ENCODE data around the gene ADAM12. TPM values are rescaled to one million over a fixed set of nuclear protein-coding genes. Genes with fewer than 3 reads are reported as not detected.

Gene ADAM12
- total and polyA plus RNA-seq, 12 donors, result 0.08 to 3.9 (median 0.53) TPM

DNA sequence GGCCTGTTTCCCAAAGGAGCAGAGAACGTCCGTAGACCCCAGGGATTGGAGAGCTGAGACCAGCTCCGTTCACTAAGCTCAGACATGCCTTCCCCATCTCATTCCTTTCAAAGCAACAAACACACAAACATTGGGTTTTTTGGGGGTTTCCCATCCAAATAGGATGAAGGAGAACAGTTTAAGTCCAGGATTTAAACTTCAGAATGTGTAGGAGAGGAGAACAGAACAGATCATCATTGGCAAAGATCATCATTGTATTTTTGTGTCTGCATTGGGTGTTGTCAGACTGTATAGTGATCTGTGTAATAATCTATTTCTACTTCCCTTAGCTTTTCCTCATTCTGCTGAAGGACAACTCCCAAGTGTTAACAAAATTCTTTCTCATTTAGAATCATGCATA lies 314.0 kb downstream of the ADAM12 start:
- H3K9me3 ChIP-seq (replicated peaks in 1 of 3), result no peaks in the 10 kb centered on the region
- no peaks in the 10 kb centered on the region for H3K36me3 ChIP-seq (replicated peaks in 1 of 2)
- no peak for DNase-seq
- H3K4me3 ChIP-seq, result no peak overlapping the region
- TF ChIP-seq, protein P1, sequence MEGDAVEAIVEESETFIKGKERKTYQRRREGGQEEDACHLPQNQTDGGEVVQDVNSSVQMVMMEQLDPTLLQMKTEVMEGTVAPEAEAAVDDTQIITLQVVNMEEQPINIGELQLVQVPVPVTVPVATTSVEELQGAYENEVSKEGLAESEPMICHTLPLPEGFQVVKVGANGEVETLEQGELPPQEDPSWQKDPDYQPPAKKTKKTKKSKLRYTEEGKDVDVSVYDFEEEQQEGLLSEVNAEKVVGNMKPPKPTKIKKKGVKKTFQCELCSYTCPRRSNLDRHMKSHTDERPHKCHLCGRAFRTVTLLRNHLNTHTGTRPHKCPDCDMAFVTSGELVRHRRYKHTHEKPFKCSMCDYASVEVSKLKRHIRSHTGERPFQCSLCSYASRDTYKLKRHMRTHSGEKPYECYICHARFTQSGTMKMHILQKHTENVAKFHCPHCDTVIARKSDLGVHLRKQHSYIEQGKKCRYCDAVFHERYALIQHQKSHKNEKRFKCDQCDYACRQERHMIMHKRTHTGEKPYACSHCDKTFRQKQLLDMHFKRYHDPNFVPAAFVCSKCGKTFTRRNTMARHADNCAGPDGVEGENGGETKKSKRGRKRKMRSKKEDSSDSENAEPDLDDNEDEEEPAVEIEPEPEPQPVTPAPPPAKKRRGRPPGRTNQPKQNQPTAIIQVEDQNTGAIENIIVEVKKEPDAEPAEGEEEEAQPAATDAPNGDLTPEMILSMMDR (IDR thresholded peaks at IDR 0.05), result no peak
- no peak for TF ChIP-seq POLR2A (IDR thresholded peaks at IDR 0.05)
- H3K27ac ChIP-seq, result no peak overlapping the region
- intact Hi-C loops (cut with DNase I), result no loop called here
- H3K27me3 ChIP-seq, result no peaks in the 10 kb centered on the region
- WGBS, 4 donors, result 71 to 85% (median 83%) methylated on average over 3 of the region's 3 CpGs
- no peaks in the 10 kb centered on the region for H3K4me1 ChIP-seq (replicated peaks in 1 of 2)

DNA sequence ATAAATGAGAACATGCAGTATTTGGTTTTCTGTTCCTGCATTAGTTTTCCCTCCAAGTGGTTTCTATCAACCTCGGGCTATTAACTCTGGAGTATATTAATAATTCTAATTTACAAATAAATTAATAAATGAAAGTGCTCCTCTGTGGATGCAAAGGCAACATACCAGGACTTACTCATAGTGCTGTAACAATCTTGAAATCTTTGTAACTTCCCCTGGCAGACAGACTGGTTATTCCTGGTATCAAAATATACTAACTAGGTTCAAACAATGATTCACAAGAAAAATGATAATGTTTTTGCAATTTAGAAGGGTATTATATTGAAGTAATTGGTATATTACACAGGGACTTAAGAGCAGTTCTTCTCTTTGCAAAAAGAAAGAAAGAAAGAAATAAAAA lies 314.7 kb downstream of the ADAM12 start:
- WGBS, 4 donors, result 71 to 87% (median 78%) methylated on average over 1 of the region's 1 CpG
- no peaks in the 10 kb centered on the region for H3K36me3 ChIP-seq (replicated peaks in 1 of 2)

DNA sequence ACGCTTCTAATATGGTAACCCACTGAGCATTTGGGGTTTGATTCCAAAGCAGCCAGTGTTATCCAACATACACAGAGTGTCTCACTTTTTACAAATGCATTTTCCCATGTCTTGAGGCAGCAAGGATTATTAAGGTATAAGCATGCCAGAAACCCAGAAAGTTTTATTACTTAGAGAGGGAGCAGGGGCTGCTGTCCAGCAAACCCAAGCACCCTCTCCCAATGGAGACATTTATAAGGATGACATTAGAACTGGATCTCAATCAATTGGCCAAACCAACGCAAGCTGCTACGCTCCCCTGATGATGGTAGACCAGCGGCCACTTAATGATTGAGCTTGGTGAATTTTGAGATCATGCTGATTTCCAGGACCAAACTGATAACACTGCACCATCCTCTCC lies 315.7 kb downstream of the ADAM12 start:
- intact Hi-C loops (cut with DNase I), result no loop called here
- DNase-seq, result no peak
- no peaks in the 10 kb centered on the region for H3K9me3 ChIP-seq (replicated peaks in 1 of 3)
- TF ChIP-seq, protein P1 (IDR thresholded peaks at IDR 0.05), result no peak
- H3K27me3 ChIP-seq, result no peaks in the 10 kb centered on the region
- H3K36me3 ChIP-seq (replicated peaks in 1 of 2), result no peaks in the 10 kb centered on the region
- WGBS, 4 donors, result 89 to 98% (median 92%) methylated on average over 4 of the region's 4 CpGs
- H3K27ac ChIP-seq, result no peak overlapping the region
- no peaks in the 10 kb centered on the region for H3K4me1 ChIP-seq (replicated peaks in 1 of 2)
- no peak overlapping the region for H3K4me3 ChIP-seq

More for the DNA sequence above, 314.7 kb downstream of the ADAM12 start:
- Histone ChIP-seq H3K4me3 (no peak overlapping the region), H3K4me1 (replicated peaks in 1 of 2) (no peaks in the 10 kb centered on the region), H3K9me3 (replicated peaks in 1 of 3) (no peaks in the 10 kb centered on the region), H3K27me3 (no peaks in the 10 kb centered on the region), H3K27ac (no peak overlapping the region)
- intact Hi-C loops (cut with DNase I), result no loop called here
- no peak for DNase-seq
- TF ChIP-seq, protein P1 (IDR thresholded peaks at IDR 0.05), result no peak
- no peak for TF ChIP-seq POLR2A (IDR thresholded peaks at IDR 0.05)

DNA sequence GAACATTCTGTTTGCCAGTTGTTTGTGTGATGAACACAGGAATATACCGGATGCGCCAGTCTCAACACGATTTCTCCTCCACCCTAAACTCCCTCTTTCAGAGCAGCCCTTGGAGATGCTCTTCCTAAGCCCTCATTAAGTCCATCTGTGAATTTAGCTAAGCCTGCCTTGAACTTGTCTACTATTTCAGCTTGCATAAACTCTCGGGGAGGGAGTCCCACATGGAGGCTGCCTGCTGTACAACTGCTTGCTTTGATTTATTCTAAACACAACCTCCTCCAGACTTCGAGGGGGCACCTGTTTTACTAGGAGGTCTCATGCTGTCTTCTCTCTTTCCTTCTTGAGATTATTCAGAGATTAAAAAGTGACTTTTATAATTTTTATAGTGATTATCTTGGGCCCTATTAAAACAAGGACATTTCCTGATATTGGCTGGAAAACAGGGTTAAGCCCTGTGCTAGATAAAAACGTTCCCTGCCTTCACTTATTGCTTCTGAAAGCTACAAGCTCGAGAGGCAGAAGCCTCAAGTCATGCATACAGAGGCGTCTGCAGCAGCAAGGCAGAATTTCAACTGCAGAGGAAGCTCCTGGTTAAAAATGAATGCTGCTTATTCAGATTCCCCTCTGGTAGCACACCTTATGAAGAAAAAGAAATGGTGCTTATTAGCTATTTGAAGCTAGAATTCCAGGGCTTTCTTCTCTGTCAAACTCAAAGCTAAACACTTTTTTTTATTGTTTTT lies 317.6 kb downstream of the ADAM12 start:
- WGBS, 4 donors, result 62 to 74% (median 68%) methylated on average over 8 of the region's 8 CpGs
- H3K27ac ChIP-seq, result no peak overlapping the region

More for the DNA sequence above, 317.6 kb downstream of the ADAM12 start:
- H3K9me3 ChIP-seq (replicated peaks in 1 of 3), result no peaks in the 10 kb centered on the region
- DNase-seq, result no peak
- TF ChIP-seq, protein P1 (IDR thresholded peaks at IDR 0.05), result no peak
- no peak for TF ChIP-seq POLR2A (IDR thresholded peaks at IDR 0.05)
- no peaks in the 10 kb centered on the region for H3K4me1 ChIP-seq (replicated peaks in 1 of 2)
- no peaks in the 10 kb centered on the region for H3K36me3 ChIP-seq (replicated peaks in 1 of 2)
- intact Hi-C loops (cut with DNase I), result no loop called here
- no peaks in the 10 kb centered on the region for H3K27me3 ChIP-seq
- no peak overlapping the region for H3K4me3 ChIP-seq

All from adrenal gland (tissue), 12 donors.